Breast epithelium (tissue), 4 donors: ENCODE measurements around the gene ITPR2. TPM values are rescaled to one million over a fixed set of nuclear protein-coding genes. Genes with fewer than 3 reads are reported as not detected.

Experiments
- DNase-seq, 2 donors: peaks; one replicate each; pipeline ENCODE4 v3.0.0-alpha.2; 2019; ENCODE audit warnings: low spot score in 2 of 2
- H3K27ac ChIP-seq, 2 donors: fragments of 200-600 bp; sonication (generic) in 1 of 2; one replicate each; pipeline ENCODE4 v1.5.1; 2016 to 2019; ENCODE audit warnings: mild to moderate bottlenecking in 1 of 2
- H3K27me3 ChIP-seq, 2 donors: fragments of 200-600 bp; sonication (generic) in 1 of 2; one replicate each; pipeline versions ENCODE4 v1.5.1 to v1.6.0; 2017 to 2019; ENCODE audit warnings: control low read depth in 1 of 2, mild to moderate bottlenecking in 1 of 2
- H3K36me3 ChIP-seq: fragments of 200-600 bp; one replicate; pipeline ENCODE4 v1.5.1; 2019
- H3K4me1 ChIP-seq, 2 donors: fragments of 200-600 bp; sonication (generic); one replicate each; pipeline ENCODE4 v1.5.1; 2016 to 2019; ENCODE audit warnings: control low read depth in 1 of 2
- H3K4me3 ChIP-seq, 3 donors: fragments of 200-600 bp; sonication (generic); 1 replicate in 2 of 3; 2 replicates in 1 of 3; pipeline ENCODE4 v1.5.1; 2016 to 2019; ENCODE audit warnings: mild to moderate bottlenecking in 3 of 3, moderate library complexity in 2 of 3
- H3K9me3 ChIP-seq, 2 donors: fragments of 200-600 bp; sonication (generic) in 1 of 2; one replicate each; pipeline ENCODE4 v1.5.1; 2016 to 2019; ENCODE audit warnings: control low read depth in 1 of 2
- POLR2A ChIP-seq: fragments of 450-650 bp; IDR thresholded peaks from one replicate; pipeline ENCODE4 v1.6.1; 2016; ENCODE audit warnings: antibody characterized with exemption, mild to moderate bottlenecking, moderate library complexity
- POLR2AphosphoS5 ChIP-seq, 3 donors: sonication (generic); formaldehyde crosslinking; IDR thresholded peaks; one replicate each; pipeline ENCODE4 v1.6.1; 2017; ENCODE audit warnings: antibody characterized with exemption in 3 of 3
- intact Hi-C: fragments of 100-400 bp; cut with DNase I; formaldehyde crosslinking; loops from one replicate; pipeline ENCODE4 v1.15.1; 2023; ENCODE audit warnings: low total_unique reads
- total RNA-seq, 3 donors: library from RNA; depleted of rRNA; stranded (reverse); fragments of >200 nt; gene quantifications; one replicate each; pipeline ENCODE4 v1.1.0, GENCODE V29; 2016
- TF ChIP-seq, protein P1 (sequence below), 3 donors: fragments of 450-650 bp; IDR thresholded peaks; one replicate each; pipeline ENCODE4 v1.5.1; 2016 to 2017; ENCODE audit warnings: antibody characterized with exemption in 3 of 3, mild to moderate bottlenecking in 3 of 3, moderate library complexity in 3 of 3

ITPR2 gene
- total RNA-seq, 3 donors from 2014 or later = 47.2 to 95.0 (median 66.5) TPM

DNA sequence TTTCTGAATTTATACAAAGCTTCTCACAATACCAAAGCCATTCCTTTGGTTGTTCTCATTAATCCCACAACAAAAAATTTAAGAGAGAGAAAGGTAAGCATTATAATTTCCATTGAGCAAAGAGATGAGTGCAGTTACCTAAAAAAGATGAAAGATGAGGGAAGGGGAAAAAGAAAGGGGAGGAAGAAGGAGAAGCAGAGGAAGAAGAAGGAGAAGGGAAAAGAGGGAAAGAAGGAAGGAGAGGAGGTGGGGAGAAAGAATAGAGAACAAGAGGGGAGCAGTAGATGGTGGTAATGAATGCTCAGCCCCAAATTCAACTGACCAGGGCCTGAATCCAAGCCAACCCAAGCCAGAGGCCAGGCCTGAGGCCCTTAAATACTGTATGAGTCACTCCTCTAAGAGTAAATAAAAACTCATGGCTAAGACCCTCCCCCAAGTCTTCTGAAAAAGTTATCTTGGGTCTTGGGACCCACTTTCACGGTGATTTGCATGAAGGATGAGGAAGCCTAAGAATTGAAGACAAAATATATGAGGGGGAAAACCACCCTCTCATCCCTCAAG is 144.6 kb downstream of the ITPR2 start:
- H3K27me3 ChIP-seq = no peaks in the 10 kb centered on the region
- H3K27ac ChIP-seq = no peak overlapping the region
- H3K4me3 ChIP-seq = no peak overlapping the region
- no peaks in the 10 kb centered on the region for H3K9me3 ChIP-seq
- no peaks in the 10 kb centered on the region for H3K4me1 ChIP-seq
- no peak for DNase-seq
- H3K36me3 ChIP-seq = no peaks in the 10 kb centered on the region
- intact Hi-C loops = no loop called here
- TF ChIP-seq POLR2A = no peak
- TF ChIP-seq, protein P1, sequence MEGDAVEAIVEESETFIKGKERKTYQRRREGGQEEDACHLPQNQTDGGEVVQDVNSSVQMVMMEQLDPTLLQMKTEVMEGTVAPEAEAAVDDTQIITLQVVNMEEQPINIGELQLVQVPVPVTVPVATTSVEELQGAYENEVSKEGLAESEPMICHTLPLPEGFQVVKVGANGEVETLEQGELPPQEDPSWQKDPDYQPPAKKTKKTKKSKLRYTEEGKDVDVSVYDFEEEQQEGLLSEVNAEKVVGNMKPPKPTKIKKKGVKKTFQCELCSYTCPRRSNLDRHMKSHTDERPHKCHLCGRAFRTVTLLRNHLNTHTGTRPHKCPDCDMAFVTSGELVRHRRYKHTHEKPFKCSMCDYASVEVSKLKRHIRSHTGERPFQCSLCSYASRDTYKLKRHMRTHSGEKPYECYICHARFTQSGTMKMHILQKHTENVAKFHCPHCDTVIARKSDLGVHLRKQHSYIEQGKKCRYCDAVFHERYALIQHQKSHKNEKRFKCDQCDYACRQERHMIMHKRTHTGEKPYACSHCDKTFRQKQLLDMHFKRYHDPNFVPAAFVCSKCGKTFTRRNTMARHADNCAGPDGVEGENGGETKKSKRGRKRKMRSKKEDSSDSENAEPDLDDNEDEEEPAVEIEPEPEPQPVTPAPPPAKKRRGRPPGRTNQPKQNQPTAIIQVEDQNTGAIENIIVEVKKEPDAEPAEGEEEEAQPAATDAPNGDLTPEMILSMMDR (IDR thresholded peaks at IDR 0.05) = no peak

DNA sequence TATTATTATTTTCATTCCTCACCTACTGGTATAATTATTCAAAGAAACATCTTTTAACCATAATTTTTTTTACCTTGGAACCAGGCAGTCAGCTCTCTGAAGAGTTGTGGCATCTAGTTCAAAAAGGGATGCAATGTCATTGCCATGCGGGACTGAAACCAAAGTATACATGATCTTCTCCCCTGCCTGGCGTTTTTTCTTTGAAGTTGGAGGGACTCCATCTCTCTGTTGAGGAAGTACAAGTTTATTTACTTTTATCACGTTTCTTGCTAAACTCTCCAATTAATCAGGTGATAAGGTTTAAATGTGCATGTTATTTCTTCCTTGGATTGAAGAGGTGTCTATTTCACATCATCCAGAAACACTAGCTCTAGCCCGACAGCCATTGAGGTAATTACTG is 146.6 kb downstream of the ITPR2 start:
- no peak for DNase-seq
- TF ChIP-seq POLR2A = no peak
- Histone ChIP-seq H3K27ac (no peak overlapping the region), H3K9me3 (no peaks in the 10 kb centered on the region), H3K36me3 (no peaks in the 10 kb centered on the region), H3K27me3 (no peaks in the 10 kb centered on the region), H3K4me3 (no peak overlapping the region), H3K4me1 (no peaks in the 10 kb centered on the region)
- intact Hi-C loops = no loop called here

DNA sequence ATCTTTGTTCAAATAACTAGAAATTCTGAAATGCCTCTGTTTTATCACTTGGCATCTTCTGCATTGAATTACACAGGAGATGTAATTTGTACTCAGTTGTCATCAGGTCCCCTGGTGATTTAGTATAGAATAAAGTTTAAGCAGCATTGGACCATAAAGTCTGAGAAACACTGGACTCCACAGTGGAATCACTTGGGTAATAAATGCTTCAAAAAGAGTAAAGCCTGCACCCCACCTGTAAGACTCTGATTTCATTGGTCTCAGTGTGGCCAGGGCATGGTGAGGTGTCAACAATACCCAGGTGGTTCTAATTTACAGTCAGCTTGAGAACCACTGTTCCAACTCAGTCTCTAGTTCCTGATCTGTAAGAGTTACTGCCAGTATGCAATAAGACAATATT is 148.9 kb downstream of the ITPR2 start:
- intact Hi-C loops = no loop called here
- DNase-seq = no peak
- TF ChIP-seq POLR2AphosphoS5 (IDR thresholded peaks at IDR 0.05) (no peak), POLR2A (no peak)
- TF ChIP-seq, protein P1 (IDR thresholded peaks at IDR 0.05) = no peak
- no peaks in the 10 kb centered on the region for H3K4me1 ChIP-seq
- H3K4me3 ChIP-seq = no peak overlapping the region
- no peaks in the 10 kb centered on the region for H3K36me3 ChIP-seq
- no peak overlapping the region for H3K27ac ChIP-seq
- no peaks in the 10 kb centered on the region for H3K9me3 ChIP-seq
- no peaks in the 10 kb centered on the region for H3K27me3 ChIP-seq

DNA sequence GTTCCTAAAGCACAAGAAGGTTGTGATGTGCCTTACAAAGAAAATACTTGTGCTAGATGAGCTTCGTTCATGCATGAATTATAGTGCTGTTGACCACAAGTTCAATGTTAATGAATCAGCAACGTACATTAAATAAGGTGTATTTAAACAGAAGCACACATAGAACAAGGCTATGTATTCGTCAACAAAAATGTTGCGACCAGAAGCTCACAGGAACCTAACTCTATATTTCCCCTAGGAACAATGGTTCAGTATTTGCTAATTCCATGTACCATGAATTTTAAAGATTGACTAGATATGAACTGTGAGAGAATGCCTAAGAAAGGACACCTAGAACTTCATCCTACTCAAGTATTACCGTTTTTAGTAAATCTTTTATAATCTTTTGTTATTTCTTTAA is 149.6 kb downstream of the ITPR2 start:
- Histone ChIP-seq H3K27me3 (no peaks in the 10 kb centered on the region), H3K27ac (no peak overlapping the region), H3K9me3 (no peaks in the 10 kb centered on the region), H3K4me1 (no peaks in the 10 kb centered on the region), H3K36me3 (no peaks in the 10 kb centered on the region), H3K4me3 (no peak overlapping the region)
- no peak for DNase-seq
- TF ChIP-seq, protein P1 (IDR thresholded peaks at IDR 0.05) = no peak
- TF ChIP-seq POLR2AphosphoS5 (IDR thresholded peaks at IDR 0.05) (no peak), POLR2A (no peak)
- intact Hi-C loops = no loop called here

DNA sequence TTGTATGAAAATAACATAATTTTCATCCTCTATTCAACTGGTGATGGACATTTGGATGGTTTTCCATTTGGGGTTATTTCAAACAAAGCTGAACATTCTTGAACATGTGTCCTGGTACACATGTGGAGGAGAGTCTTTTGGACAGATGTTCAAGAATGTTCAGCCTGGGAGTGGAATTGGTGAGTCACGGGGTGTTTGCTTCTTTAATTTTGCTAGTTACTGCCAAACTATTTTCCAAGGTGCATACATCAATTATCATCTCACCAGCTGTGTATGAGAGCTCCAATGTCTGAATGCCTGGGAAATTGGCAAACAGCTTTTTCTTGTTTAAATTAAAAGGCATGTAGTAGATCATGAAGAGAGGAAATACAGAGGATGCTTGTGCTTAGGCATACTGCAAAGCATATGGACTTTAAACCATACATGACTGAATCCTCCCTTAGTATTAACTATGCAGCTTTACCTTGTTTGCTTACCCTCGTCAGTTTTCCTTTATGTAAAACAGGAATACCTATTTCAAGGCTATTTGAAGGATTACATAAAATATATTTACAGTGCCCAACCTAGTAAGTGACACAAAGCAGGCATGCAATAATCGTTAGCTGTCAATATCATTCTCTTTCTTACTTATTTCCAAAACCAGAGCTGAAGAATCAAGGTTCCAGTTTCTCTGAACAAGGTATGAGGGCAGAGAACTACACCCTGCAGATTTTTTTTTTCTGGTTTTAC is 152.1 kb downstream of the ITPR2 start:
- TF ChIP-seq, protein P1 (IDR thresholded peaks at IDR 0.05) = no peak
- TF ChIP-seq POLR2A = no peak
- no peak for TF ChIP-seq POLR2AphosphoS5 (IDR thresholded peaks at IDR 0.05)
- Histone ChIP-seq H3K9me3 (no peaks in the 10 kb centered on the region), H3K27me3 (no peaks in the 10 kb centered on the region), H3K4me1 (no peaks in the 10 kb centered on the region), H3K27ac (no peak overlapping the region), H3K4me3 (no peak overlapping the region), H3K36me3 (no peaks in the 10 kb centered on the region)
- no peak for DNase-seq
- intact Hi-C loops = no loop called here
